ENCODE results near the gene DUSP22.

The DUSP22 gene

GRCh38 chr6:380234-381218, 88.2 kb downstream of the DUSP22 start:
- DNase-seq (ENCODE audit: low read depth), result no peak

- DNase-seq (ENCODE audit: low read depth), result no peak
These were observed 89.6 kb downstream of the DUSP22 start for GRCh38 chr6:381742-382461.

GRCh38 chr6:382883-383810, 90.9 kb downstream of the DUSP22 start:
- DNase-seq (ENCODE audit: low read depth), result no peak

- no peak for DNase-seq (ENCODE audit: low read depth)
These were observed 91.6 kb downstream of the DUSP22 start for GRCh38 chr6:383856-384255.

GRCh38 chr6:384898-385297, 92.6 kb downstream of the DUSP22 start:
- no peak for DNase-seq (ENCODE audit: low read depth)

- no peak for DNase-seq (ENCODE audit: low read depth)
These were observed 93.3 kb downstream of the DUSP22 start for GRCh38 chr6:385614-386013.

- no peak for DNase-seq (ENCODE audit: low read depth)
These were observed 94.5 kb downstream of the DUSP22 start for GRCh38 chr6:386688-387266.

GRCh38 chr6:387293-387741, 95.0 kb downstream of the DUSP22 start:
- DNase-seq (ENCODE audit: low read depth), result no peak

- no peak for DNase-seq (ENCODE audit: low read depth)
These were observed 96.1 kb downstream of the DUSP22 start for GRCh38 chr6:388202-388903.

GRCh38 chr6:389143-389542, 96.9 kb downstream of the DUSP22 start:
- DNase-seq (ENCODE audit: low read depth), result no peak

- no peak for DNase-seq (ENCODE audit: low read depth)
These were observed 97.3 kb downstream of the DUSP22 start for GRCh38 chr6:389622-390021.

- DNase-seq (ENCODE audit: low read depth), result no peak
These were observed 98.7 kb downstream of the DUSP22 start for GRCh38 chr6:390914-391558.

- DNase-seq (ENCODE audit: low read depth), result no peak
These were observed 99.5 kb downstream of the DUSP22 start, which contains the start of gene IRF4 for GRCh38 chr6:391559-392440. Gene IRF4, plus strand, starts transcription at chr6:391752. Its CDS starts 1,401 bp downstream, at chr6:393153.

GRCh38 chr6:392441-393390, 100.4 kb downstream of the DUSP22 start:
- no peak for DNase-seq (ENCODE audit: low read depth)

- DNase-seq (ENCODE audit: low read depth), result no peak
These were observed 101.3 kb downstream of the DUSP22 start for GRCh38 chr6:393391-394221.

GRCh38 chr6:394641-395289, 102.5 kb downstream of the DUSP22 start:
- DNase-seq (ENCODE audit: low read depth), result no peak

Measured in HS-27A (cell line).